ENCODE measurements around the gene WDR87. TPM values are rescaled to one million over a fixed set of nuclear protein-coding genes. Genes with fewer than 3 reads are reported as not detected.

The WDR87 gene
- total and polyA plus RNA-seq, 10 of the 15 experiments (the other 5 are each of a cell fraction or from before 2014, with no cell fraction given), result not detected

DNA sequence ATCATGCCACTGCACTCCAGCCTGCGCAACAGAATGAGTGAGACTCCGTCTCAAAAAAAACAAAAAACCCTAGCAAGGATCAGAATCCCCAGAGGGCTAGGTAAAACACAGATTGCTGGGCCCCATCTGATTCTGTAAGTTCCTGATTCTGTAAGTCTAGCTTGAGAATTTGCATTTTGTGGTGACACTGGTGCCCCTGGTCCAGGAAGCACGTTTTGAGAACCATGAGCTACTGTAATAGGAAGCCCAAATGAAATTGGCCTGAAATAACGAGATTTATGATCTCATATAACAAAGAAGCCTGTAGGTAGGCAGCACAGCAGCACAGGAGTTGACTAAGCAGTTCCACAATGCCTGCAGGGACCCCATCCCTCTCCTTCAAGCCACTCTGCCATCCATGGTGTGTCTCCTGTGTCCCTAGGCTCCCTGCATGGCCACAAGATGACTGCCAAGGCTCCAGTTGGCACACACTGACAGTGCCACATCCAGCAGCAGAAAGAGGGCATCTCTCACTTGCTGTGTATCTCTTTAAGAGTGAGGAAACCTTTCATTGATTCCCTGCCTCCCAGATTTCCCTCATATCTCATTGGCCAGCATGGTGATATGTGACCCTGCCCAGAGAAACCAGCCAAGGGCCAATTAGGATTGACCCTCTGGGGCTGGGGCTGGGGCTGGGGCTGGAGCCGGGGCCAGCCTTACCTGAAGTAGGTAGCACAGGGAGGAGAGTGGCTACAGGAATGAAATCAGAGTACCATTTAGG, 22.3 kb upstream of the WDR87 start (continued):
- TF ChIP-seq, protein P1, sequence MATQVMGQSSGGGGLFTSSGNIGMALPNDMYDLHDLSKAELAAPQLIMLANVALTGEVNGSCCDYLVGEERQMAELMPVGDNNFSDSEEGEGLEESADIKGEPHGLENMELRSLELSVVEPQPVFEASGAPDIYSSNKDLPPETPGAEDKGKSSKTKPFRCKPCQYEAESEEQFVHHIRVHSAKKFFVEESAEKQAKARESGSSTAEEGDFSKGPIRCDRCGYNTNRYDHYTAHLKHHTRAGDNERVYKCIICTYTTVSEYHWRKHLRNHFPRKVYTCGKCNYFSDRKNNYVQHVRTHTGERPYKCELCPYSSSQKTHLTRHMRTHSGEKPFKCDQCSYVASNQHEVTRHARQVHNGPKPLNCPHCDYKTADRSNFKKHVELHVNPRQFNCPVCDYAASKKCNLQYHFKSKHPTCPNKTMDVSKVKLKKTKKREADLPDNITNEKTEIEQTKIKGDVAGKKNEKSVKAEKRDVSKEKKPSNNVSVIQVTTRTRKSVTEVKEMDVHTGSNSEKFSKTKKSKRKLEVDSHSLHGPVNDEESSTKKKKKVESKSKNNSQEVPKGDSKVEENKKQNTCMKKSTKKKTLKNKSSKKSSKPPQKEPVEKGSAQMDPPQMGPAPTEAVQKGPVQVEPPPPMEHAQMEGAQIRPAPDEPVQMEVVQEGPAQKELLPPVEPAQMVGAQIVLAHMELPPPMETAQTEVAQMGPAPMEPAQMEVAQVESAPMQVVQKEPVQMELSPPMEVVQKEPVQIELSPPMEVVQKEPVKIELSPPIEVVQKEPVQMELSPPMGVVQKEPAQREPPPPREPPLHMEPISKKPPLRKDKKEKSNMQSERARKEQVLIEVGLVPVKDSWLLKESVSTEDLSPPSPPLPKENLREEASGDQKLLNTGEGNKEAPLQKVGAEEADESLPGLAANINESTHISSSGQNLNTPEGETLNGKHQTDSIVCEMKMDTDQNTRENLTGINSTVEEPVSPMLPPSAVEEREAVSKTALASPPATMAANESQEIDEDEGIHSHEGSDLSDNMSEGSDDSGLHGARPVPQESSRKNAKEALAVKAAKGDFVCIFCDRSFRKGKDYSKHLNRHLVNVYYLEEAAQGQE (IDR thresholded peaks at IDR 0.05; ENCODE audit: low read depth, low read length), result no peak
- TF ChIP-seq ZNF384 (IDR thresholded peaks at IDR 0.05; ENCODE audit: borderline replicate concordance, low read depth, low read length) (peak; percentile 84), FOXM1 (IDR thresholded peaks at IDR 0.05; ENCODE audit: low read depth, low read length) (no peak), NBN (IDR thresholded peaks at IDR 0.05) (peak; percentile 71), MTA2 (IDR thresholded peaks at IDR 0.05; ENCODE audit: low read depth) (peak; percentile 41; the same call in 1 of the 2 replicates), RUNX3 (IDR thresholded peaks at IDR 0.05; ENCODE audit: low read length) (peak; percentile 94), BHLHE40 (IDR thresholded peaks at IDR 0.05; ENCODE audit: borderline replicate concordance in 1 of 2, low read depth in 2 of 2, low read length in 1 of 2) (peak; percentile 96 to 97), IRF4 (IDR thresholded peaks at IDR 0.05; ENCODE audit: low read depth, low read length) (0 out of 2 replicates have a peak, but pooled peaks have one; percentile 35), ASH2L (IDR thresholded peaks at IDR 0.05; ENCODE audit: borderline replicate concordance, low read depth) (0 out of 2 replicates have a peak, but pooled peaks have one; percentile 31), JUNB (IDR thresholded peaks at IDR 0.05) (peak; percentile 56; the same call in 1 of the 2 replicates), NFYA (IDR thresholded peaks at IDR 0.05; ENCODE audit: borderline replicate concordance, low read depth, low read length) (no peak), MEF2B (IDR thresholded peaks at IDR 0.05; ENCODE audit: partially characterized antibody, poor library complexity, severe bottlenecking) (peak; percentile 95), RELA (IDR thresholded peaks at IDR 0.05; ENCODE audit: borderline replicate concordance, partially characterized antibody) (no peak), STAT3 (IDR thresholded peaks at IDR 0.05; ENCODE audit: low read depth, low read length) (no peak), NFIC (IDR thresholded peaks at IDR 0.05; ENCODE audit: low read depth, low read length) (peak; percentile 58; the same call in 1 of the 2 replicates), ESRRA (IDR thresholded peaks at IDR 0.05; ENCODE audit: low read length) (no peak), RAD21 (IDR thresholded peaks at IDR 0.05; ENCODE audit: insufficient read depth, low read depth, low read length) (peak; percentile 10; the same call in 1 of the 2 replicates)
- TF ChIP-seq, protein P2, sequence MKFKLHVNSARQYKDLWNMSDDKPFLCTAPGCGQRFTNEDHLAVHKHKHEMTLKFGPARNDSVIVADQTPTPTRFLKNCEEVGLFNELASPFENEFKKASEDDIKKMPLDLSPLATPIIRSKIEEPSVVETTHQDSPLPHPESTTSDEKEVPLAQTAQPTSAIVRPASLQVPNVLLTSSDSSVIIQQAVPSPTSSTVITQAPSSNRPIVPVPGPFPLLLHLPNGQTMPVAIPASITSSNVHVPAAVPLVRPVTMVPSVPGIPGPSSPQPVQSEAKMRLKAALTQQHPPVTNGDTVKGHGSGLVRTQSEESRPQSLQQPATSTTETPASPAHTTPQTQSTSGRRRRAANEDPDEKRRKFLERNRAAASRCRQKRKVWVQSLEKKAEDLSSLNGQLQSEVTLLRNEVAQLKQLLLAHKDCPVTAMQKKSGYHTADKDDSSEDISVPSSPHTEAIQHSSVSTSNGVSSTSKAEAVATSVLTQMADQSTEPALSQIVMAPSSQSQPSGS (IDR thresholded peaks at IDR 0.05; ENCODE audit: low read length), result no peak; the same call in 1 of the 2 replicates
- TF ChIP-seq, protein P3, sequence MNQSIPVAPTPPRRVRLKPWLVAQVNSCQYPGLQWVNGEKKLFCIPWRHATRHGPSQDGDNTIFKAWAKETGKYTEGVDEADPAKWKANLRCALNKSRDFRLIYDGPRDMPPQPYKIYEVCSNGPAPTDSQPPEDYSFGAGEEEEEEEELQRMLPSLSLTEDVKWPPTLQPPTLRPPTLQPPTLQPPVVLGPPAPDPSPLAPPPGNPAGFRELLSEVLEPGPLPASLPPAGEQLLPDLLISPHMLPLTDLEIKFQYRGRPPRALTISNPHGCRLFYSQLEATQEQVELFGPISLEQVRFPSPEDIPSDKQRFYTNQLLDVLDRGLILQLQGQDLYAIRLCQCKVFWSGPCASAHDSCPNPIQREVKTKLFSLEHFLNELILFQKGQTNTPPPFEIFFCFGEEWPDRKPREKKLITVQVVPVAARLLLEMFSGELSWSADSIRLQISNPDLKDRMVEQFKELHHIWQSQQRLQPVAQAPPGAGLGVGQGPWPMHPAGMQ (IDR thresholded peaks at IDR 0.05; ENCODE audit: borderline replicate concordance), result no peak
- TF ChIP-seq, protein P4, sequence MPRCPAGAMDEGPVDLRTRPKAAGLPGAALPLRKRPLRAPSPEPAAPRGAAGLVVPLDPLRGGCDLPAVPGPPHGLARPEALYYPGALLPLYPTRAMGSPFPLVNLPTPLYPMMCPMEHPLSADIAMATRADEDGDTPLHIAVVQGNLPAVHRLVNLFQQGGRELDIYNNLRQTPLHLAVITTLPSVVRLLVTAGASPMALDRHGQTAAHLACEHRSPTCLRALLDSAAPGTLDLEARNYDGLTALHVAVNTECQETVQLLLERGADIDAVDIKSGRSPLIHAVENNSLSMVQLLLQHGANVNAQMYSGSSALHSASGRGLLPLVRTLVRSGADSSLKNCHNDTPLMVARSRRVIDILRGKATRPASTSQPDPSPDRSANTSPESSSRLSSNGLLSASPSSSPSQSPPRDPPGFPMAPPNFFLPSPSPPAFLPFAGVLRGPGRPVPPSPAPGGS (IDR thresholded peaks at IDR 0.05; ENCODE audit: borderline replicate concordance, insufficient read depth, low read depth, low read length, poor library complexity, severe bottlenecking), result peak; percentile 55
- TF ChIP-seq, protein P5, sequence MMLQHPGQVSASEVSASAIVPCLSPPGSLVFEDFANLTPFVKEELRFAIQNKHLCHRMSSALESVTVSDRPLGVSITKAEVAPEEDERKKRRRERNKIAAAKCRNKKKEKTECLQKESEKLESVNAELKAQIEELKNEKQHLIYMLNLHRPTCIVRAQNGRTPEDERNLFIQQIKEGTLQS (IDR thresholded peaks at IDR 0.05; ENCODE audit: borderline replicate concordance, extremely low read depth, low read depth, low read length), result peak; percentile 25; the same call in 1 of the 2 replicates
